ENCODE results near the gene NCOA3. TPM values are rescaled to one million over a fixed set of nuclear protein-coding genes. Genes with fewer than 3 reads are reported as not detected.
A peak's percentile ranks its signal among the peaks of the same experiment; 100 is the strongest.

The NCOA3 gene
- total and polyA plus RNA-seq, 2 experiments from 2014 or later = 6.7 to 25.8 TPM

DNA sequence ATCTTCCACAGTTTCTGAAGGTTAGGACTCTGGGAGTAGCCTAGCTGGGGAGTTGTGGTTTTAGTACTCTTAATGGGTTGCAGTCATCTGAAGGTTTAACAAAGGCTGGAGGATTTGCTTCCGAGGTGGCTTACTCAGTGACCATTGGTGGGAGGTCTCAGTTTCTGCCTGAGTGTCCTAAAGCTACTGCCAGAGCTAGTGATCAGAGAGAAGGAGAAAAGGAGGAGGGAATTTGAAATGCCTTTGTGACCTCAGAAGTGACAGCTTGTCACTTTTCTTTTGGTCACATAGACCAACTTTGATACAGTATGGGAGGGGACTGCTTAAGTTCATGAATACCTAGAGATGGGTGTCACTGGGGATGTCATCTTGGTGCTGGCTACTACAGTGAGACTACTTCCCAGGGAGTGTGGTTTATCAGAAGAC lies 41.3 kb downstream of the NCOA3 start:
- Histone ChIP-seq H3K79me2 (replicated peaks; ENCODE audit: insufficient read depth) (peaks cover 95% of the 10 kb centered on the region), H3K4me3 (no peak overlapping the region), H3K4me1 (ENCODE audit: insufficient read depth) (peaks cover 27% of the 10 kb centered on the region), H3K27me3 (ENCODE audit: insufficient read depth) (no peaks in the 10 kb centered on the region), H3K4me2 (no peak overlapping the region), H3F3A (replicated peaks; ENCODE audit: low read depth) (no peaks in the 10 kb centered on the region), H3K36me3 (ENCODE audit: insufficient read depth) (no peaks in the 10 kb centered on the region), H2AFZ (no peak overlapping the region), H3K9me2 (ENCODE audit: insufficient read depth) (no peaks in the 10 kb centered on the region), H4K20me1 (replicated peaks; ENCODE audit: insufficient read depth) (no peaks in the 10 kb centered on the region; the same call in 1 of the 2 replicates), H3K27ac (ENCODE audit: low read depth) (peak overlapping the region; percentile 33; the same call in 1 of the 2 replicates)
- Mint-ChIP-seq H3K27me3 (ENCODE audit: insufficient read depth, low read depth, poor library complexity) (peaks cover 2% of the 10 kb centered on the region), H3K27ac (peak overlapping the region; percentile 6; the same call in 1 of the 2 replicates), H3K4me3 (no peak overlapping the region), H3K4me1 (peaks cover 36% of the 10 kb centered on the region), H3K9me3 (no peaks in the 10 kb centered on the region), H3K36me3 (ENCODE audit: low read depth) (no peaks in the 10 kb centered on the region)
- TF ChIP-seq ZNF331 (CRISPR knock-in tag; IDR thresholded peaks at IDR 0.05; ENCODE audit: low read depth) = no peak
- TF ChIP-seq, protein P1, sequence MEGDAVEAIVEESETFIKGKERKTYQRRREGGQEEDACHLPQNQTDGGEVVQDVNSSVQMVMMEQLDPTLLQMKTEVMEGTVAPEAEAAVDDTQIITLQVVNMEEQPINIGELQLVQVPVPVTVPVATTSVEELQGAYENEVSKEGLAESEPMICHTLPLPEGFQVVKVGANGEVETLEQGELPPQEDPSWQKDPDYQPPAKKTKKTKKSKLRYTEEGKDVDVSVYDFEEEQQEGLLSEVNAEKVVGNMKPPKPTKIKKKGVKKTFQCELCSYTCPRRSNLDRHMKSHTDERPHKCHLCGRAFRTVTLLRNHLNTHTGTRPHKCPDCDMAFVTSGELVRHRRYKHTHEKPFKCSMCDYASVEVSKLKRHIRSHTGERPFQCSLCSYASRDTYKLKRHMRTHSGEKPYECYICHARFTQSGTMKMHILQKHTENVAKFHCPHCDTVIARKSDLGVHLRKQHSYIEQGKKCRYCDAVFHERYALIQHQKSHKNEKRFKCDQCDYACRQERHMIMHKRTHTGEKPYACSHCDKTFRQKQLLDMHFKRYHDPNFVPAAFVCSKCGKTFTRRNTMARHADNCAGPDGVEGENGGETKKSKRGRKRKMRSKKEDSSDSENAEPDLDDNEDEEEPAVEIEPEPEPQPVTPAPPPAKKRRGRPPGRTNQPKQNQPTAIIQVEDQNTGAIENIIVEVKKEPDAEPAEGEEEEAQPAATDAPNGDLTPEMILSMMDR (conservative IDR thresholded peaks at IDR 0.05; ENCODE audit: low read depth in 2 of 2) = no peak
- no peak for ATAC-seq
- DNase-seq (ENCODE audit: low spot score) = no peak

DNA sequence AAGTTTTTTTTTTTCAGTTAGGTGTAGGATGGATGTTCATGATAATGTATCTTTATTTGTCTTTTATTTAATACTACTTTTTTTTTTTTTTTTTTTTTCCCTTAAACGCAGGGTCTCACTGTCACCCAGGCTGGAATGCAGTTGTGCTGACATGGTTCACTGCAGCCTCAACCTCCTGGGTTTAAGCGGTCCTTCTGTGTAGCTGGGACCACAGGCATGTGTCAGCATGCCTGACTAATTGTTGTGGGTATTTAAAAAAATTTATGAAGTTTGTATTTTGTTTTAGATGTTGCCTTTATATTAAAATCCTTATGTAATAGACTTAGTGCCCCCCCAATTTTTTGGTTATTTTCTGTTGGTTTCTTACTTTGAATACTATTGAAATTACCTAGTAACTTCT lies 42.6 kb downstream of the NCOA3 start:
- peaks cover 27% of the 10 kb centered on the region for H3K4me1 ChIP-seq (ENCODE audit: insufficient read depth)
- DNase-seq (ENCODE audit: low spot score) (no peak), ATAC-seq (no peak)
- H3K36me3 Mint-ChIP-seq (ENCODE audit: low read depth) = no peaks in the 10 kb centered on the region
- no peak overlapping the region; the same call in 1 of the 2 replicates for H3K27ac Mint-ChIP-seq
- no peaks in the 10 kb centered on the region for H3K27me3 ChIP-seq (ENCODE audit: insufficient read depth)
- no peak for TF ChIP-seq EZH2 (IDR thresholded peaks at IDR 0.05; ENCODE audit: low read depth, unreplicated experiment)
- H3K4me3 ChIP-seq = no peak overlapping the region
- no peaks in the 10 kb centered on the region for H3K9me2 ChIP-seq (ENCODE audit: insufficient read depth)
- peaks cover 96% of the 10 kb centered on the region for H3K79me2 ChIP-seq (replicated peaks; ENCODE audit: insufficient read depth)
- H3F3A ChIP-seq (replicated peaks; ENCODE audit: low read depth) = no peaks in the 10 kb centered on the region
- H3K4me1 Mint-ChIP-seq = peaks cover 36% of the 10 kb centered on the region
- H3K4me2 ChIP-seq = no peak overlapping the region
- H4K20me1 ChIP-seq (replicated peaks; ENCODE audit: insufficient read depth) = no peaks in the 10 kb centered on the region; the same call in 1 of the 2 replicates
- H3K4me3 Mint-ChIP-seq = no peak overlapping the region
- no peak overlapping the region for H3K27ac ChIP-seq (ENCODE audit: low read depth)
- H2AFZ ChIP-seq = no peak overlapping the region
- H3K27me3 Mint-ChIP-seq (ENCODE audit: insufficient read depth, low read depth, poor library complexity) = peaks cover 4% of the 10 kb centered on the region
- H3K9me3 Mint-ChIP-seq = no peaks in the 10 kb centered on the region
- H3K36me3 ChIP-seq (ENCODE audit: insufficient read depth) = no peaks in the 10 kb centered on the region

DNA sequence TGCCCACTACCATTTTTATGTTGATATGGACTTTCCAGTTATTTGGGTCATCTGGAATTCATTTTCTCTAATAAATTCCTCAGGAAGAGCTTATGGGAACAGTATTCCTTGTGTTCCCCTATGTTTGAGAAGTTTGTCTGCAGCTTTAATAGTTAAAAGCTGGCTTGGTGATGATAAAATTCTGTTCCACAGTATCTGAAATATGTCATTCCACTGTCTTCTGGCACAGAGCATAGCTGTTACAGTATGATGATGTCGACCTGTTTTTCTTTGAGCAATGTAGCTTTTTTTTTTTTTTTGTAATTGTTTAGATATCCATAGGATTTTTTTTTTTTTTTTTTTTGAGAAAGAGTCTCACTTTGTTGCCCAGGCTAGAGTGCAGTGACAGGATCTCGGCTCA lies 43.2 kb downstream of the NCOA3 start:
- ATAC-seq = no peak
- Mint-ChIP-seq H3K9me3 (no peaks in the 10 kb centered on the region), H3K4me3 (no peak overlapping the region), H3K4me1 (peaks cover 37% of the 10 kb centered on the region), H3K36me3 (ENCODE audit: low read depth) (no peaks in the 10 kb centered on the region), H3K27me3 (ENCODE audit: insufficient read depth, low read depth, poor library complexity) (peaks cover 4% of the 10 kb centered on the region), H3K27ac (no peak overlapping the region)
- Histone ChIP-seq H3K27me3 (ENCODE audit: insufficient read depth) (no peaks in the 10 kb centered on the region), H3K9me2 (ENCODE audit: insufficient read depth) (no peaks in the 10 kb centered on the region), H3K27ac (ENCODE audit: low read depth) (no peak overlapping the region), H4K20me1 (replicated peaks; ENCODE audit: insufficient read depth) (no peaks in the 10 kb centered on the region; the same call in 1 of the 2 replicates), H3K36me3 (ENCODE audit: insufficient read depth) (no peaks in the 10 kb centered on the region), H3K4me1 (ENCODE audit: insufficient read depth) (peaks cover 27% of the 10 kb centered on the region), H3K79me2 (replicated peaks; ENCODE audit: insufficient read depth) (peaks cover 96% of the 10 kb centered on the region), H3K4me3 (no peak overlapping the region), H2AFZ (no peak overlapping the region), H3F3A (replicated peaks; ENCODE audit: low read depth) (no peaks in the 10 kb centered on the region), H3K4me2 (no peak overlapping the region)
- DNase-seq (ENCODE audit: low spot score) = no peak
- TF ChIP-seq, protein P2, sequence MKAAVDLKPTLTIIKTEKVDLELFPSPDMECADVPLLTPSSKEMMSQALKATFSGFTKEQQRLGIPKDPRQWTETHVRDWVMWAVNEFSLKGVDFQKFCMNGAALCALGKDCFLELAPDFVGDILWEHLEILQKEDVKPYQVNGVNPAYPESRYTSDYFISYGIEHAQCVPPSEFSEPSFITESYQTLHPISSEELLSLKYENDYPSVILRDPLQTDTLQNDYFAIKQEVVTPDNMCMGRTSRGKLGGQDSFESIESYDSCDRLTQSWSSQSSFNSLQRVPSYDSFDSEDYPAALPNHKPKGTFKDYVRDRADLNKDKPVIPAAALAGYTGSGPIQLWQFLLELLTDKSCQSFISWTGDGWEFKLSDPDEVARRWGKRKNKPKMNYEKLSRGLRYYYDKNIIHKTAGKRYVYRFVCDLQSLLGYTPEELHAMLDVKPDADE (IDR thresholded peaks at IDR 0.05) = no peak
- TF ChIP-seq, protein P3, sequence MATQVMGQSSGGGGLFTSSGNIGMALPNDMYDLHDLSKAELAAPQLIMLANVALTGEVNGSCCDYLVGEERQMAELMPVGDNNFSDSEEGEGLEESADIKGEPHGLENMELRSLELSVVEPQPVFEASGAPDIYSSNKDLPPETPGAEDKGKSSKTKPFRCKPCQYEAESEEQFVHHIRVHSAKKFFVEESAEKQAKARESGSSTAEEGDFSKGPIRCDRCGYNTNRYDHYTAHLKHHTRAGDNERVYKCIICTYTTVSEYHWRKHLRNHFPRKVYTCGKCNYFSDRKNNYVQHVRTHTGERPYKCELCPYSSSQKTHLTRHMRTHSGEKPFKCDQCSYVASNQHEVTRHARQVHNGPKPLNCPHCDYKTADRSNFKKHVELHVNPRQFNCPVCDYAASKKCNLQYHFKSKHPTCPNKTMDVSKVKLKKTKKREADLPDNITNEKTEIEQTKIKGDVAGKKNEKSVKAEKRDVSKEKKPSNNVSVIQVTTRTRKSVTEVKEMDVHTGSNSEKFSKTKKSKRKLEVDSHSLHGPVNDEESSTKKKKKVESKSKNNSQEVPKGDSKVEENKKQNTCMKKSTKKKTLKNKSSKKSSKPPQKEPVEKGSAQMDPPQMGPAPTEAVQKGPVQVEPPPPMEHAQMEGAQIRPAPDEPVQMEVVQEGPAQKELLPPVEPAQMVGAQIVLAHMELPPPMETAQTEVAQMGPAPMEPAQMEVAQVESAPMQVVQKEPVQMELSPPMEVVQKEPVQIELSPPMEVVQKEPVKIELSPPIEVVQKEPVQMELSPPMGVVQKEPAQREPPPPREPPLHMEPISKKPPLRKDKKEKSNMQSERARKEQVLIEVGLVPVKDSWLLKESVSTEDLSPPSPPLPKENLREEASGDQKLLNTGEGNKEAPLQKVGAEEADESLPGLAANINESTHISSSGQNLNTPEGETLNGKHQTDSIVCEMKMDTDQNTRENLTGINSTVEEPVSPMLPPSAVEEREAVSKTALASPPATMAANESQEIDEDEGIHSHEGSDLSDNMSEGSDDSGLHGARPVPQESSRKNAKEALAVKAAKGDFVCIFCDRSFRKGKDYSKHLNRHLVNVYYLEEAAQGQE (IDR thresholded peaks at IDR 0.05; ENCODE audit: unreplicated experiment) = no peak
- TF ChIP-seq ZNF114 (CRISPR knock-in tag; IDR thresholded peaks at IDR 0.05) = no peak
- TF ChIP-seq POLR2AphosphoS5 (IDR thresholded peaks at IDR 0.05; ENCODE audit: low read depth) = no peak
- TF ChIP-seq EZH2 (IDR thresholded peaks at IDR 0.05; ENCODE audit: low read depth, unreplicated experiment) = no peak
- TF ChIP-seq, protein P1 (conservative IDR thresholded peaks at IDR 0.05; ENCODE audit: low read depth in 2 of 2) = no peak
- TF ChIP-seq NANOG (IDR thresholded peaks at IDR 0.05; ENCODE audit: borderline replicate concordance) = no peak
- no peak for TF ChIP-seq STAT1 (IDR thresholded peaks at IDR 0.05; ENCODE audit: unreplicated experiment)
- TF ChIP-seq ZNF331 (CRISPR knock-in tag; IDR thresholded peaks at IDR 0.05; ENCODE audit: low read depth) = no peak

Measured in GM23338 (cell line).